GM19395 (cell line): ENCODE results near the gene MSLN.
A peak's percentile ranks its signal among the peaks of the same experiment; 100 is the strongest.
"Not testable (repeated sequence)": the region's sequence is repeated elsewhere in the genome, so short reads cannot be mapped to it uniquely, and the experiment has no call there.

Experiments used
- ATAC-seq: cut with Tn5 transposase; IDR thresholded peaks from one replicate; pipeline ENCODE4 v1.9.1; 2021; ENCODE audit warnings: mild to moderate bottlenecking, moderate library complexity; ENCODE audit not compliant: unreplicated experiment

The MSLN gene

DNA sequence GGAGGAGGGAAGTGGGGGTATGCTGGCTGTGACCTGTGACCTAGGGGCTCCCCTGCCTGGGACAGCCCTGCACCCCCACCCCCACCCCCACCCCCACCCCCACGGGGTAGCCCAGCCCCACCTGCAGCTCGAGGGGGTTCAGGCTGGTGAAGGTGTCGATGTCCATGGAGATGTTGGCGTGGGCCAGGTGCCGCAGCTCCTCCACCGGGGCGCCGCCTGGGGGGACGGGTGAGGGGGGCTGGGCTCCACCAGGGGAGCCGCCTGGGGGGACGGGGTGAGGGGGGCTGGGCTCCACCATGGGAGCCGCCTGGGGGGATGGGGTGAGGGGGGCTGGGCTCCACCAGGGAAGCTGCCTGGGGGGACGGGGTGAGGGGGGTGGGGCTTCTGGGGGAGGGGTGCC is 9.9 kb downstream of the MSLN start:
- ATAC-seq: no peak

DNA sequence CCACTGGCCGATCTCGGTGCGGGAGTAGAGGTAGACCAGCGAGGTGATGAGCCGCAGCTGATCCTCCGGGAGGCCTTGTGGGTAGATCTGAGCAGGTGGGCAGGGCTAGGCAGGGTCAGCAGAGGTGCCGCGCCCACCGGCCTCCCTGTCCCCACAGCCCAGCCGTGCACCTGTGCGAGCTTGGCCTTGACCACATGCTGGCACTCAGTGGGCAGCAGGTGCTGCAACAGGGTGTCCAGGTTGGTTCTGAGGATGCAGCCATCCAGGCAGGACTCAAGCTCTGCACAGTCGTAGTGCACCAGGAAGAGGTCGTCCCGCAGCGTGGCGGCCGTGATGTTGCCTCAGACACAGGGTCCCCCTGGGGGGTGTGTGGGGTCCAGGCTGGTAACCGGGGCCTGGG is 12.4 kb downstream of the MSLN start:
- ATAC-seq: no peak

DNA sequence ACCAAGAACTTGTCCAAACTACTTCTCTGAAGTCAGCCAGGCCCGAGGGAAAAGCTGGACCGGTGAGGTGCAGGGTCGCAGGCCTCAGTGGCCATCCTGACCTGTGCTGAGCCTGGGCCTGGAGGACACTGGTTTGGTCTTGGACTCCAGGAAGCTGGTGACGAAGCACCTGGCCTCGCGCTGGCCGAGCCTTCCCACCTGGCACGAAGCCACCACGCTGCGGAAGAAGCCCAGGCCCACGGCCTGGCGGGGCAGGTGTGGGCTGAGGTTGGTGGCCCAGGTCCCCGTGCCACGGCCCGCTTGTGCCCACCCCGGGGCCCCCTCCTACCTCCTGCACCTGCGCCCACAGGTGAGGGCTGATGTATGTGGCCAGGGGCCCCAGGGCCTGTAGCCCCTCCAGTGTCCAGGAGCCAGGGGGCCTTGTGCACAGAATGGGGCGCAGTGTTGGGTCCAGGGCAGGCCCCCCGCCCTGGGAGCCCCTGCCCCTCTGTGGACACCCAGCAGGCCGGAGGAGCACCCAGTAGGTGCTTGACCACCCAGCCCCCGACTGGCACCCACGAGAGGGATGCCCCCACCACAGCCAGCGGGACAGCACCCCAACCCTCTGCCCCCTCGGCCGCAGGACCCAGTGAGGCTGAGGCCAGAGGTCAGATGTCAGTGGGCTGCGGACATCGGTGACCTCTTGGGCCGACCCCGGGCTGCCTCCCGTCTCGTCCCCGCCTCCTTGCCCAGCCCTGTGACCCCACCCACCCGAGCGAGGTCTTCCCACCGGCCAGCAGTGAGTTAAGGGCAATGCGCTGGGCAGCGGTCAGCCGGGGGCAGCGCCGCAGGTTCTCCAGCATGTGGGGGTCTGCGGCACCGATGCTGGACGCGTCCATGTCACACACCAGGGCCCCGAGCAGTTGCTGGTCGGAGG is 13.8 kb downstream of the MSLN start:
- ATAC-seq: no peak

DNA sequence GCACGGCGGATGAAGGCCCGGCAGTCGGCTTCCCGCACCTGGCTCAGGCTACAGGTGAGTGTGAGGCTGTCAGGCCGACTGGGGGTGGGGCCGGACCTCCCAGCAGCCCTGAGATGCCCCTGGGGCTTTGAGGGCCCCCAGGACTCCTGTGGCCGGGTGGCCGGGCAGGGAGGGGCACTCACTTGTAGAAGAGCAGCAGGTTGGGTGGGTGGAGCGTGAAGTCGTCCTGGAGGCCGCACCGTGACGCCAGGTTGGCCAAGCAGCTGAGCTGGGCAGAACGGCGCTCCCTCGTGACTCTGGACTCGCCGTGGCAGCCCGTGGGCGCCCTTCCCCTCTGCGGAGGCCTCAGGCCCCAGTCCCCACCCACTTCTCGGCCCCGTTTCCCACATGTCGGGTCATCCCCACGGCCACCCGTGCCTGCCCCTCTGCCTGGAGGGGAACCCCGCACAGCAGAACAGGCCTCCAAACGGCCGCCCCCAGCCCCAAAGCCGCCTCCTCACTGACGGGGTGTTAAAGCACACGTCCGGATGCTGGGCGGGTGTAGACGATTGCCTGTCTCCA is 14.8 kb downstream of the MSLN start:
- ATAC-seq: no peak

DNA sequence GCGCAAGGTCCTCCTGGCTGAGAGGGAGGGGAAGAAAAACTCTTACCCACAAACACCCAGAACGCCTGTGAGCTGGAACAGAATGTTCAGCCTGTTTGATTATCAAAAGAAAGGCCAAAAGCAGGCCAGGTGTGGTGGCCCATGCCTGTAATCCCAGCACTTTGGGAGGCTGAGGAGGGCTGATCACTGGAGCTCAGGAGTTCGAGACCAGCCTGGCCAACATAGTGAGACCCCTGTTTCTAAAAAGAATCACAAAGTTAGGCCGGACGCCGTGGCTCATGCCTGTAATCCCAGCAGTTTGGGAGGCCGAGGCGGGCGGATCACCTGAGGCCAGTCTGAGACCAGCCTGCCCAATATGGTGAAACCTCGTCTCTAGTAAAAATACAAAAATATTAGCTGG is 15.8 kb downstream of the MSLN start:
- ATAC-seq: not testable (repeated sequence)

DNA sequence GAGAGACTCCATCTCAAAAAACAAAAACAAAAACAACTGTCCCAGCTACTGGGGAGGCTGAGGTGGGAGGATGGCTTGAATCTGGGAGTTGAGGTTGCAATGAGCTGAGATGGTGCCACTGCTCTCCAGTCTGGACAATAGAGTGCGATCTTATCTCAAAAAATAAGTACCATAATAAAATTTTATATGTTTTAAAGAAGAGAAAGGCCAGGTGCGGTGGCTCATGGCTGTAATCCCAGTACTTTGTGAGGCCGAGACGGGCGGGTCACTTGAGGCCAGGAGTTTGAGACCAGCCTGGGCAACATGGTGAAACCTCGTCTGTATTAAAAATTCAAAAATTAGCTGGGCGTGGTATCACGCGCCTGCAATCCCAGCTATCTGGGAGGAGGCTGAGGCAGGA is 16.3 kb downstream of the MSLN start:
- ATAC-seq: no peak

DNA sequence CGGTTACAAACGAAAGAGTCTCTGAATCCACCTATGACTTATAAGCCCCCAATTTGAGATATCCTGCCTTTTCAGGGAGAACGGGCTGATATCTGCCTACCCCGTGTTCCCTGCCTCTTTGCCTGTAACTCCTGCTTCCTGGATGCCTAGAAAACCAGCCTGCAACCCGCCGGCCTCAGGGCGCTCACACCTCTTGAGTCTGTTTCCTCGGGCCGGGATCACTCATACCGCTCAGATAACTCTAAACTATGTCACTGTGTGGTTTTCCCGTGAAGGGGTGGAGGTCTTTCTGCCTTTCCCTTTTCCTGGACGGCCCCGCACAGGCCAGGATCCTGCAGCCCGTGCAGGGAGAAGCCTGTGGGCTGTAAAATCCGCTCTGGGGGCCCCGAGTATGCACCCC is 17.3 kb downstream of the MSLN start:
- no peak for ATAC-seq

DNA sequence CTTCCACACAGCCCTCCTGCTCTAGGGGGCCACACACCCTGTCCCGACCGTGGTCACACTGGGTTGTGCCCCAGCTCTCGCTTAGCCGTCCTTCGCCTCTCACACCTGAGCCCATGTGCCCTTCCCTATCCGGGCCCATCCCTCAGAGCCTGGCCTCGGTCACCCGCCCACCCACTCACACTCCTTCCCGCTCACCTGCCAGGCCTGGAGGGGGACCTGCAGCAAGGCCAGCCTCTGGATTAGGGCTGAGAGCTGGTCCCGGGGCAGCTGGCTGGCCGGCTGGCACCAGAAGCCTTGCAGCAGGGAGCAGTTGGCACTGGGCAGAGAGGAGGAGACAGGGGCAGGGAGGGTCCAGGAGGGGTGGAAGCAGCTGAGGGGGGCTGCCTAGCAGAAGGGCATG is 17.9 kb downstream of the MSLN start:
- no peak for ATAC-seq

DNA sequence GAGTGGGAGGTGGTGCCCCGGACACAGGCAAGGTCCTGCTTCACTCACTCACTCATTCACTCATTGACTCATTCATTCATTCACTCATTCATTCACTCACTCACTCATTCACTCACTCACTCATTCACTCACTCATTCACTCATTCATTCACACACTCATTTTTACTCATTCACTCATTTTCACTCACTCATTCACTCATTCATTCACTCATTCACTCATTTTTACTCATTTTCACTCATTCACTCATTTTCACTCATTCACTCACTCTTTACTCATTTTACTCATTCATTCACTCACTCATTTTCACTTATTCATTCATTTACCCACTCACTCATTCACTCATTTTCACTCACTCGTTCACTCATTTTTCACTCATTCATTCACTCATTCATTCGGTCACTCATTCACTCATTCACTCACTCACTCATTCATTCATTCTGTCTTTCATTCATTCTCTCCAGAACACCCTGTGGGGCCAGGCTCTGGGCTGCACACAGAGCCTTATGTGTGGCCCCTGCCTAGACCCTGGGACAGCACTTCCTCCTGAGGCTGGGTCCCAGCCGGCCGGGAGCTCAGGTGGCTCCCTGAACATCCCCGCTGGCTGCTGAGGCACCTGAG is 18.5 kb downstream of the MSLN start:
- ATAC-seq: no peak

DNA sequence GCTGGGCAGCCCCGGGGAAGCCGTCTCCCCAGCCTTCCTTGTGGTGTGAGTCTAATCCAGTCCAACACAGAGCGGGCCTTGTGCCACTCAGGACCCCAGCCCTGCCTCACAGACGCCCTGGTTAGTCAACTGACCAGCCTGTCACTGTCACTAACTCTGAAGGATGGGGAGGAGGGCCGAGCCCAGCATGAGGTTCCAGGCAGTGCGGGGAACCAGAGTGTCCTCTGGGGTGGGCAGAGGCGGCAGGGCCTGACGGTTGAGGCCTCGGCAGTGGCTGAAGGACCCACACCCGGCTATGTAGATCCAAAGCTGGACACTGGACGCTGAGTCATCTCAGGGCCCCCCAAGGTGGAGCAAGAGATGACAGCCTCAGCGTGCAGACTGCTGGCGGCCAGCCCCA is 19.0 kb downstream of the MSLN start:
- no peak for ATAC-seq

DNA sequence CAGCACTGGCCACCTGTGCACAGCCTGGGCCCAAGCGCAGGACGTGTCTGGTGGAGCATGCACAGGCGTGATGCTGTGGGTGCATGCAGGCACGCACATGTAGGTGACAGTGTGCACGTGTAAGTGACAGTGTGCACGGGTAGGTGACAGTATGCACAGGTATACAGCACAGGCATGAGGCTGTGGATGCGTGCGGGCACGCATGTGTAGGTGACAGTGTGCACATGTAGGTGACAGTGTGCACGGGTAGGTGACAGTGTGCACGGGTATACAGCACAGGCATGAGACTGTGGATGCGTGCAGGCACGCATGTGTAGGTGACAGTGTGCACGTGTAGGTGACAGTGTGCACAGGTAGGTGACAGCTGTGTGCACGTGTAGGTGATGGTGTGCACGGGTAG is 19.8 kb downstream of the MSLN start:
- ATAC-seq: no peak

DNA sequence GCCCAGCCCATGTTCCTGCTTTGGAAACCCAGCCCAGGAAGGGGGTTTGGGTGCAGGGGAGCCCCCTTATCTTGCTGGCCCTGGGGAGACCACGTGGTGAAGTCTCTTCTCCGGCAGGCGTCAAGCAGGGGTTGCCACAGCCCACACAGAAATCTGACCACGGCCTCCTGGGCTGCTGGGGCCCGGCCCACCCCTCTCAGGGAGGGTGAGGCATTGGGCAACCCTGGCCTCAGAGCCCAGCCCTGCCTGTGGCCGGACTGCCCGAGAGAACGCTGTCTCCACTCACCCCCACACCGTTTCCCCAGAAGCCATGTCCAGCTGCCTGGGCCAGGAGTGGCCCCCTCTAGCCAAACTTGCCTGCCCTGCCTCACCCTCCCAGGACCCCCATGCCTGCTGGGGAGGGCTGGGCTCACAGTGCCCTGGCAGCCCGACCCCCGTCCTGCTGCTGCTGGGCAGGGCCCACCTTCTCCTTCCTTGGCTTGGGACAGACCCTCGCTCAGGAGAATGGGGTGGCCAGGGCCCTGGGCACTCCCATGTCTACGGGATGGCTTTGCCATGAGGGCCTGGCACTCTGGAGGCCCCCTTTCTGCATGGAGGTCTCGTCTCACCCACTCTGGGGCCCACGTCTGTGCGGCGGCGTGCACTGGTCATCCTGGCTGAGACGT is 20.9 kb downstream of the MSLN start:
- ATAC-seq: no peak

DNA sequence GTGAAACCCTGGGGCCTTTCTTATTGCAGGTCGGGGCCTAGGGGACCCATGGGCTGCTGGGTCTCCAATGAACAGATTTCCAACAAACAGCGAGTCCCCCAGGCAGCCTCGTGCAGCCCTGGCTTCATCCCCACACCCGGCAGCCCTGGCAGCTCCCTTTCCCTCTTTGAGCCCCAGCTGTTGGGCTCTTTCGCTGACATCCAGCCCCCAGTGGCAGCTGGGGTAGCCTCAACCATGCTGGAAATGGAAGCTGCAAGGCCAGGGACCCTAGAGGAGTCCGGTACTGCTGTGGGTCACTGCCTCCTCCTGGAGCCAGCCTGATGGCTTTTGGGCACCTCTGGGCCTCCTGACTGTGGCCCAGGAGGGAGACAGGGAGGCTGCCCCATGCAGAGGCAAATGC is 21.7 kb downstream of the MSLN start:
- no peak for ATAC-seq

DNA sequence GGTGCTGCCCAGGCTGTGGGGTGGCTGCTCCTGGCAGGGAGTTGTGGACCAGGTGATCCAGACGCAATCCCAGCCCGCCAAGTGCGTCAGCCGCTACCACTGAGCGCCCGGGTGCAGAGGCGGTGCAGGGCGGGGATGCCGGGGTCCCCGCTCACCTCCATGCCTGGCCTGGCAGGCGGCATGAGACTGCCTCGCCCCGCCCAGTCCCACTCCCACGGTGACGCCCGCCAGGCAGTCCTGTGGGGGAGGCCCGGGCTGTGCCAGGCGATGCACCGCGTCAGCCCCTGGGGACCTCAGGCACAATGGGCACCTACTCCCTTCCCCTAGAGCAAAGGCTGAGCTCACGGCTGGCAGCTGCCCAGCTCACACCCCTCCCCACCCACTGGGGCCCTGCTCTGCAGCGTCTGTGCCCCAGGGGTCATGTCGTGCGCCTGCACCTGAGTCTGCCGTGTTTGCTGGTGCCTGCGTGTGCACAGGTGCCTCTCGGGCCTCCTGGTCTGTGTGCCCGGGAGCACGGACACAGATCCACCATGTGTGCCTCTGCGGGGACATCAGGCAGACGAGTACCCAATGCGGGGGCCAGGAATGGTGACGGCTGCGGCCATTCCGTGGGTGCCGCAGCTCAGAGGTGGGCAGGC is 22.4 kb downstream of the MSLN start:
- no peak for ATAC-seq

DNA sequence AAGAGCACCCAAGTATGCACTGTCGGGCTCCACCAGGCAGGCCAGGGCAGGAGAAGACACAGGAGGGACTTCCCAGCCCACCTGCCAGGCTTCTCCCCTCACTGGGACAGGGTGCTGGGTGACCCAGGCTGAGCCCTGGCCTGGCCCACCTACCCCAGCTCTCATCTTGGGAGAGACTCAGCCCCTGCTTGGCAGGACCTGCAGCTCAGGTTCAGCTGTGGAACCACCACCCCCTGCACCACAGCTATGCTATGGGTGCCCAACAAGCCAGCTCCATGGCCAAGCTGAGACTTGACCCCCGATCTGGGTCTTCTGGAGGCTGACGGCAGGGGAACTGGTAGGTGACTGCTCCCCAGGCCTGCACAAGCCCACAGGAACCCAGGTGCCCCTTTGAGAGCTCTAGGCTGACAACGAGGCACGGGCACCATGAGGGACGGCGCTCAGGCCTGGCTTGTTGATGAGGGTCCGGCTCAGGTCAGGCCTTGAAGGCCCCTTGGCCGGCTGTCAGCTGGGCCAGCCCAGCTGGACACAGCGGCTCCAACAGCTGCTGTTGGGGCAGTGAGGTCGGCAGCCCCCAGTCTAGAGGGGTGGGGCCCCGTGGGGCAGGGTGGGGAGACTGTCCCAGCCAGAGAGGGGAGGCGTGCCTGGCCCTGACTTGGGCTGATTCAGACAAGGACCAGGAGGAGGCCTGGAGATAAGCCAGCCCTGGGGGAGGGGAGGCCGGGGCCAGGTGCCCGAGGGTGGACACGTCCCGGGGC is 23.0 kb downstream of the MSLN start:
- no peak for ATAC-seq

DNA sequence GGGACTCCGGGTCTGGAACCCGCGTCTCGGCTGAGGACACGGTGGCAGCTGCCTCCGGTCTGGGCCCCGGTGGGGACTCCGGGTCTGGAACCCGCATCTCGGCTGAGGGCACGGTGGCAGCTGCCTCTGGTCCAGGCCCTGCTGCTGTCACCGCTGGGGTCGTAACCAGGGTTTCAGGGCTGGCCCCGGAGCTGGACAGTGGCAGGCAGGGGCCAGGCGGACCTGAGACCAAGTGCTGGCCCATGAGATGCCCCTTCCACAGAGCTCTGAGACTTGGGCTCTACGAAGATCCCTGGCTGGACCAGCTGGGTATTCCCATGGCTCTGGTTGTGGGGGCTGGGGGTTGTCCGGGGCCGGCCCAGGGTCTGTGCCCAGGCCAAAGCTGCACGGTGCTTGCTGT is 23.9 kb downstream of the MSLN start:
- no peak for ATAC-seq

DNA sequence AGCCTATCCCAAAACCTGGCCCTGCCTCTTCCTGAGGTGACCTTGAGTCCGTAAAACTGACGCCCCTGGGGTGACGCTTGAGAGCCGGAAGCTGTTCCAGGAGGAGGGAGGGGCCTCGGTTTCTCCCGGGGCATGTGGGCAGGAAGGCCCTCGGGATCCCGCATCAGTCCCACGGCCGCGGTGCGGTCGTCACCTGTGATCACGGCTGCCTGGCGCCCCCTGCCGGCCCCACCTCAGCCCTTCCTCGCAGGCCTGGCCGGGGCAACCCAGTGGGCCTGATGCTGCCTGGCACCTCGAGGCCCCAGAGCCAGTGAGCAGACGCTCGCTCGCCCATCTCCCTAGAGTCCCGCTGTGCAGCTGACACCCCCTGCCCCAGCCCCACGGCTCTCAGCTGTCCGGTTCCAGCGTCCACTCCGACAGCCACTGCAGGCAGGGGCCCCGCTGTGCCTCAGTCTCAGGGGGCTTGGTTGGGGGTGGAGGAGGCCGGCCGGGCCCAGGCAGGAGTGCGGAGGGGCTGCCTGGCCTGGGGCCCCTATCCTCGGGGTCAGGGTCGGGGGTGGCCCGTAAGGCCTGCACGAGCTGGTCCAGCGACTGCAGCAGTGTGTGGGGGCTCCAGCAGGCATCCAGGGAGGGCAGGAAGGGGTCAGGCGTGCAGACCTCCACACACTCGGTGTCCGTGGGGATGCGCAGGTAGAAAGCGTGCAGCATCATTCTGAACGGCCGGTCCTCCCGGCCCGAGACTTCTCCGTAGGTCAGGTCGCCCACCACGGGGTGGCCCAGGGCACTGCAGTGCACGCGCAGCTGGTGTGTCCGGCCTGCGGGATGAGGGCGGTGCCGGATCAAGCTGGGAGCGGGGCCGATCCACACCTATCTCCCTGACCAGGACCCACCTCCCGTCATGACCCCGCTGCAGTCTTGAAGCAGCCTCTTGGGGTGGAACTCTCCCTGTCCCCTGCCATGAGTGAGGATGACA is 25.3 kb downstream of the MSLN start:
- no peak for ATAC-seq

DNA sequence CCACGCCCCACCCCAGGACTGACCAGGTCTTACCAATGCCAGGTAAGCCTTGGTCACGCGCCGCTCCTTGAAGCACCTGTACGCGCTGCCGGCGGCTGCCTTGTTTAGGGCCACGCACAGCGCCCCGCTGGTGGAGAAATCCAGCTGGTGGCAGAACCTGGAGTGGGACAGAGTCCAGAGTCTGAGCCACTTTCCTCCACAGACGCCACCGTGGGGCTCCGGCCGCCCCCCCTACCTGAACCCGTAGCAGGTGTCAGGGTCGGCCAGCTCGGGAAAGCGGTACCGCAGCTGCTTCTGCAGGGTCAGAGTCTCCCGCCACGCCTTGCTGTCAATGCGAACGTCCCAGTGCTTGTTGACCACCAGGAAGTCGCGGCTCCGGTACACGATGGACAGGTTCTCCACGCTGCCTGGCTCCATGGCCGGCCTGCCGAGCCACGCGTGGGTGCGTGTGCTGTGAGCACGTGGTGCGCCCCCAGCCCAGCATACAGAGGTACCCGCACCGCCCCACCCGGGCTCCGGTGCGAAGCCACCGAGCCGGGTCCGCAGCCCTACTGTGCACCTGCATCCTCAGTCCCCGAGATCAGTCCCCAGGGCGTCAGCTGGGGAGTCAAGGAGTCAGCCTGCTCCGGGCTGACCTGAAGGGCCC is 26.9 kb downstream of the MSLN start:
- ATAC-seq: no peak

DNA sequence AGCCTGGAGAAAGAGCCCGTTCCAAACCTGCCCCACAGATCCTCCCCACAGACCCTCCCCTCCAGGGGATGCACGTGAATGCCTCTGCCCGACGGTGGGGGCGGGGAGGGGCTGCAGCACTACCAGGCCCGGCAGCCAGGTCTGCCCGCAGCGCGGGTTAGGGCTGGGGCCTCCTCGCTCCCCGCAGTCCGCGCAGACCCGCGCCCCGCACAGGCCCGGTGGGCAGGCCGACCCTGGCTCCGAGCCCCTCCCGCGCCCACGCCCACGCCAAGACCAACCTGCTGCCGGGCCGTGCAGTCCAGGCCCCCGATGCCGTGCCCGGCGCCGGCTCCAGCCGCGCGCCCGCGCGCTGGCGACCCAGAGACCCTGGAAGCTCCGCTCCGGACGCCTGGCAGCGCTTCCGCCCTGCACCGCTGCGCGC is 27.5 kb downstream of the MSLN start, which contains the start of gene RPUSD1:
RPUSD1 (minus strand) TSS at position 404 of the 421 bp plus-strand sequence. CDS start 644 bp downstream, outside the sequence.
- ATAC-seq: peak; percentile 34
